SK-N-MC (cell line): ENCODE results near the gene HEATR3.
A peak's percentile ranks its signal among the peaks of the same experiment; 100 is the strongest.

Experiments
- DNase-seq: peaks from one replicate; pipeline ENCODE4 v3.0.0-alpha.2; 2011; ENCODE audit warnings: low read depth, low spot score
- H3K27ac ChIP-seq: fragments of 200-600 bp; sonication (generic); 2 replicates; pipeline ENCODE4 v1.5.1; 2016; ENCODE audit warnings: mixed run types
- H3K36me3 ChIP-seq: fragments of 200-600 bp; sonication (generic); 2 replicates; pipeline ENCODE4 v1.6.1; 2017; ENCODE audit warnings: antibody characterized with exemption, low read length, mixed read lengths; ENCODE audit not compliant: insufficient read depth
- H3K4me3 ChIP-seq: fragments of 200-600 bp; sonication (generic); 2 replicates; pipeline ENCODE4 v1.5.1; 2016
- H3K9ac ChIP-seq: fragments of 200-600 bp; sonication (generic); 2 replicates; pipeline ENCODE4 v1.8.0; 2017; ENCODE audit warnings: mixed run types, mixed read lengths; ENCODE audit not compliant: insufficient read length
- H3K9me3 ChIP-seq: fragments of 200-600 bp; sonication (generic); 2 replicates; pipeline ENCODE4 v1.6.1; 2017; ENCODE audit warnings: low read depth, mild to moderate bottlenecking, antibody characterized with exemption, low read length, moderate library complexity, mixed read lengths
- EZH2 ChIP-seq: fragments of 200-600 bp; sonication (generic); IDR thresholded peaks from one replicate; pipeline ENCODE4 v1.6.1; 2017; ENCODE audit warnings: antibody characterized with exemption
- FOXP2 ChIP-seq: optimal IDR thresholded peaks from 2 replicates; pipeline ENCODE3; 2011; ENCODE audit warnings: mild to moderate bottlenecking, moderate library complexity; ENCODE audit not compliant: insufficient read depth; ENCODE audit errors: extremely low read length, control extremely low read depth
- POLR2AphosphoS5 ChIP-seq: IDR thresholded peaks from 2 replicates; pipeline ENCODE4 v1.6.1; 2012; ENCODE audit warnings: mild to moderate bottlenecking, low read depth, low read length, borderline replicate concordance

The HEATR3 gene

DNA sequence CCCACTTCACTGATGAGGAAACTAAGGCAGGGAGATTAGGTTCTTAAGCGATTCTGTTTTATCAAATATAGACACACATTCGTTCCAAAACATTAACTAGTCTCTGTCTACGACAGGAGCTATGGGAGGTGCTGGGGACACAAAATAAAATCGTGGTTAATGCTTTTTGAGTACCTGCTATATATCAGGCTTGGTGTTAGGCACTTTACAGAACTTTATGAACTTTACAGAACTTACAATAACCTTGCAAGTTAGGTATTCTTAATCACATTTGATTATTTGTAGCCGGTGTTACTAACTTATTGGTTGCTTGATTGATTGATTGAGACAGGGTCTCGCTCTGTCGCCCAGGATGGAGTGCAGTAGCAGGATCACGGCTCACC, 538 bp upstream of the HEATR3 start:
- Histone ChIP-seq H3K9ac (no peak overlapping the region), H3K36me3 (peaks cover 6% of the 10 kb centered on the region), H3K27ac (no peak overlapping the region), H3K4me3 (peak overlapping the region; percentile 89), H3K9me3 (no peaks in the 10 kb centered on the region)
- TF ChIP-seq FOXP2, result no peak
- no peak for TF ChIP-seq EZH2
- no peak for TF ChIP-seq POLR2AphosphoS5
- DNase-seq, result no peak

DNA sequence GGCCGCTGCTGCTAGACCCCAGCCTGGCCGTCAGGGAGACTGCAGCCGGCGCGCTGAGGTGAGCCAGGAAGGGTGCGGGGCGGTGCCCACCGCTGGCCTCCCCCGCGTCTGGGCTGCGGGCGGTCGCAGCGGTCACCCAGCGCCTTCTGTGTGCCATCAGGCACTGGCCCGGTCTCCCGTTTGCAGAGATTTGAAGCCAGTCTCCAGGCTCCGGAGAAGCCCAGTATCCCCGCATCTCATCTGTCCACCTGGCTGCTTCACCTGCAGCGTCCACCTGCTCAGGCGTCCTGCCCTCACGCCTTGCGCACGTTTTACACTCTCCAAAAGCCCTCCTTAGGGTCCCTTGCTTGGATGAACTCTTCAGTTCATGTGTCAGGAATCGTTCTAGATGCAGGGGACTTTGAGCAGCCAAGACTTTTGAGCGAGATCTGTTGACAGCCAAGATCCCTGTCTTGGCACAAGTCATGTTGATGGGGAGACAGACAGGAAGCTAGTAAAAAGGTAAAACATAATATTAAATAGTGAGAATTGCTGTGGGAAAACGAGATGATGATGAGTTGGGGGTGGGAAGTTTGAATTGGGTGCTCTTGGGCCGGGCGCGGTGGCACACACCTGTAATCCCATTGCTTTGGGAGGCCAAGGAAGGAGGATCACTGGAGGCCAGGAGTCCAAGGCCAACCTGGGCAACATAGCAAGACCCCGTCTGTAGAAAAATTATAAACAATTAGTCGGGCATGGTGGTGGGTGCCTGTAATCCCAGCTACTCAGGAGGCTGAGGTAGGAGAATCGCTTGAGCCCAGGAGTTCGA, 916 bp downstream of the HEATR3 start:
- H3K27ac ChIP-seq, result no peak overlapping the region
- H3K9ac ChIP-seq, result peak overlapping the region; percentile 73
- TF ChIP-seq POLR2AphosphoS5 (no peak), FOXP2 (no peak), EZH2 (no peak)
- no peaks in the 10 kb centered on the region for H3K9me3 ChIP-seq
- DNase-seq, result no peak
- H3K36me3 ChIP-seq, result peaks cover 6% of the 10 kb centered on the region
- peak overlapping the region; percentile 89 for H3K4me3 ChIP-seq

DNA sequence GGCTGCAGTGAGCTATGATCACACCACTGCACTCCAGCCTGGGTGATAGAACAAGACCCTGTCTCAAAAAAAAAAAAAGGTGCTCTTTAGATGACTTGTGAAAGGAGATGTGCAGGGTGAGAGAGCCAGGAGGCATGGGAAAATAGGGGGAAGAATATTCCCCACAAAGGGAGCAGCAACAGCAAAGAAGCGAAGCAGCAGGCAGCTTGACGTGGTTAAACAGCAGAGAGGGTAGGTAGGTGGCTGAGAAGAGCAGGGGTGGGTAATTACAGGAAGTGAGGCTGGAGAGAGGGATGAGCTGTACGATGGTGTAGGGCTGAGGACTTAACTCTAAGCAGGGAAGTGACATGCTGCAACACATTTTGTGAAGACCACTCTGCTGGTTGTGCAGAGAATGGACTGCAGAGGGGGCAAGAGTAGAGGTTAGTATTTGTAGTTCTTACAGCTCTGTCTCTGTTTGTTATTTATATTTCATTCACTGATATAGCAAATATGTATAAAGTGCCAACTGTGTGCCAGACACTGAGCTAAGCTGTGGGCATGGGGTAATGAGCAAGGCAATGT, 1.6 kb downstream of the HEATR3 start:
- H3K4me3 ChIP-seq, result peak overlapping the region; percentile 28
- no peak overlapping the region for H3K27ac ChIP-seq
- H3K9me3 ChIP-seq, result no peaks in the 10 kb centered on the region
- H3K9ac ChIP-seq, result no peak overlapping the region
- TF ChIP-seq EZH2, result no peak
- no peak for TF ChIP-seq POLR2AphosphoS5
- no peak for TF ChIP-seq FOXP2
- DNase-seq, result no peak
- peaks cover 6% of the 10 kb centered on the region for H3K36me3 ChIP-seq

DNA sequence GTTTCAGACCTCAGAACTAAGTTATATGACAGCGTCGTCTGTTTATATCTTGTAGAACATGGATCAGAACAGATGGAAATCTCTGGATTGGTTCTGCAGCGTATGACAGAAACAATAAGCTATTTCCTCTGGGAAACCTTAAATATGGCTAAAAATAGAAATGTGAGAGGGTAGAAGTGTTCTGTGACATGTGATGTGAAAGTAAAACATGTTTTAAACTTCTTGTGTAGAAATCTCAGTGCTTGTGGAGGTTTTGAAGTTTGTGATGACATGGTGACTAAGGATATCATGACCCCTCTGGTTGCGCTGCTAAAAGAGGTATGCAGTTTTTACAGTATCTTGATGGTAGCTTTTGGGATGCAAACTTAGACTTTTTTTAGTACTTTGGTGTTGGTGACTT, 2.8 kb downstream of the HEATR3 start:
- H3K36me3 ChIP-seq, result peaks cover 6% of the 10 kb centered on the region

DNA sequence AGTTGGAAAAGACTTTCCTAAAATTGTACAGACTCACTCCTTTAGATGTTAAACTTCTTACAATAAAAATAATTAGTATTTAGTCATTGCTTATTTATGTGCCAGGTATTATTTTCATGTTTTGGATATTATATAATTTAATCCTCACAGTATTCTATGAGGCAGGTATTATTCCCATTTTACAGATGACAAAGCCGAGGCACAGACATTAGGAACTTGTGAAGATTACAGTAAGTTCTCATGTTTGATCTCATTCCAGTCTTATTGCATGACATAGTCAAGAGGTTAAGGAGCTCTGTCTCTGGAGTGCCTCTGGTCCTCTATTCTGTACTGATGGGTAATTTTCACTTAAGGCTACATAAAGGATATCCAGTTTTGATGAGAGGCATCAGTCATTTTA, 3.3 kb downstream of the HEATR3 start:
- no peaks in the 10 kb centered on the region for H3K9me3 ChIP-seq
- no peak for TF ChIP-seq FOXP2
- no peak overlapping the region for H3K4me3 ChIP-seq
- H3K9ac ChIP-seq, result no peak overlapping the region
- peaks cover 6% of the 10 kb centered on the region for H3K36me3 ChIP-seq
- no peak for DNase-seq
- no peak overlapping the region for H3K27ac ChIP-seq

More for the DNA sequence above, 2.8 kb downstream of the HEATR3 start:
- H3K9ac ChIP-seq, result no peak overlapping the region
- H3K4me3 ChIP-seq, result no peak overlapping the region
- no peak overlapping the region for H3K27ac ChIP-seq
- TF ChIP-seq POLR2AphosphoS5 (no peak), FOXP2 (no peak), EZH2 (no peak)
- no peak for DNase-seq
- no peaks in the 10 kb centered on the region for H3K9me3 ChIP-seq

DNA sequence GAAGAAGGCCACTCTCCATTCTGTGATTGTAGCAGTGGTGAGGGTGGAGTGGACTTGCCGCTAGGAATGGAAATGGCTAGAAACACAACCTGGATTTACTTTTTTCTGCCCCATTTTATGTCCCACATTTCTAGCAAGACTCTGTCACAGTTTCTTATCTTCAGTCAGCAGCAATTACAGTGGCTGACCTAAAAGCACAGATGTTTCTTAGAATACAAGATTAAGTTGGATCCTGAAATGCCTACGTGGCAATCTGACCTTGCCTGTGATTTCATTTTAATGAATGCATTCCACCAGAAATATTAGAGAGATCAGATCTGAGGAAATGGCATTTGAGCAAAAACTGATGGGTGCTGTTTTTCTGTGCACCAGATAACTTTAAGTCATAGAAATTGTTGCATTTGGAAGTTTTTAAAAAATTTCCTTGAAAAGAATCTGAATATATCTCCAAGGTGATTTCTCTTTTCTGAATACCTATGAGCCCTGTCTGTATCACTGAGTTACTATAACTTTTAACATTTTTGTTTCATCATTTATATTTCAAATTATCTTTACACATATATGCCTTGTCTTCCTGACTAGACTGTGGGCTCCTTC, 5.4 kb downstream of the HEATR3 start:
- Histone ChIP-seq H3K9ac (no peak overlapping the region), H3K9me3 (no peaks in the 10 kb centered on the region), H3K27ac (no peak overlapping the region), H3K36me3 (peaks cover 11% of the 10 kb centered on the region), H3K4me3 (no peak overlapping the region)
- no peak for TF ChIP-seq POLR2AphosphoS5
- no peak for TF ChIP-seq FOXP2
- no peak for TF ChIP-seq EZH2
- DNase-seq, result no peak

DNA sequence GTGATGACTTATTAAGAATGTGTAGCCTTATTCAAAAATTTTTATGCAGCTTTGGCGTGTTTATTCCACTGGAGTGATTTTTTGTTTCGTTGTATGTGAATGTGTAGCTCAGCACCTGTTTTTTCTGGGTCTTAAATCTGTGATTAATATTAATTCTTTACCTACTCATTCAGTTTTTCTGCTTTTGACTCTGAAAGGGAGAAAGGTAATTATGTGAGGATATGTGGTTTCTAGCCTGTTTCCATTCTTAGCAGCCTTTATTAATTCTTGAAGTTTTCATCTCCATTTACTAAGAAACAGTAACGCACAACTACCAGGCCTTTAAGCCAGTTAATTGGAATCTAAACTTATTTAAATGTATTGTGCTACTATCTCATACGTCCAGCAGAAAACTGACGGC, 7.0 kb downstream of the HEATR3 start:
- H3K9me3 ChIP-seq, result no peaks in the 10 kb centered on the region
- H3K9ac ChIP-seq, result no peak overlapping the region
- H3K36me3 ChIP-seq, result peaks cover 16% of the 10 kb centered on the region
- H3K4me3 ChIP-seq, result no peak overlapping the region
- TF ChIP-seq FOXP2 (no peak), POLR2AphosphoS5 (no peak), EZH2 (no peak)
- H3K27ac ChIP-seq, result no peak overlapping the region
- no peak for DNase-seq

DNA sequence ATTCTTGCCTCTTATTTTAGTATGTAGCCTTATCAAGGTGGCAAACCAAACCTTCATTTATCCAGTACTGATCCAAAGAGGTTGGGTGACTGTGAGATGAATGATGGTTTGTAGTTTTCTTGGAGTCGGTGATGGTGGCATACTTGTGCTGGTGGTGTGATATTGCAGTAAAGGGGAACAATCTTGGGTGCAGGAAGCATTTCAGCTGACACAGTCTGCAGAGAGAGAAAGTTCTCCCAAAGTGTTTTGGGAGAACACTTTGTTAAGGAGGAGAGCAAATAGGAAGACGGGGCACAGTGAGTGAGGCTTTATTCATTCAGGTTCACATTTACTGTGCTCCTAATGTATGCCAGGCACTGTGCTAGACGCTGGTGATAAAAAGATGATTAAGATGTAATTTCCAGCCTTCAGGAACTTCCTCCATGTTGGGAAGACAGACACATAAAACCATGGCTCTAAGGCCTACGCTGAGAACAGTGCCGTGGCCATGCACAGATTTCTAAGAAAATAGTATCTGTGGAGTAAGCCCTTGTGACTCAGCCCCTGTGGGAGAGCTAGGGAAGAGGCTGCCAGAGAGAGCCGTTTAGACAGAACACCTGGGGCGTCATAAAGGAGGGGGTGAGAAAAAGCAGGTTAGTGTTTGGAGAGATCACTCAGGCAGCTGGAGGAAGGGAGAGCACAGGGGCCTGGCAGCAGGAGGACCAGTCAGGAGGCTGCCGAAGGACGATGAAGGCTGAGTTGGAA, 13.8 kb downstream of the HEATR3 start:
- H3K36me3 ChIP-seq, result peaks cover 33% of the 10 kb centered on the region; the same call in 1 of the 2 replicates
- no peak overlapping the region for H3K9ac ChIP-seq
- H3K9me3 ChIP-seq, result no peaks in the 10 kb centered on the region
- TF ChIP-seq FOXP2 (no peak), EZH2 (no peak), POLR2AphosphoS5 (no peak)
- DNase-seq, result no peak
- no peak overlapping the region for H3K27ac ChIP-seq
- H3K4me3 ChIP-seq, result no peak overlapping the region
